GM18520 (cell line): ENCODE measurements around the gene ZNF543.
A peak's percentile ranks its signal among the peaks of the same experiment; 100 is the strongest.
"Not testable (repeated sequence)": the region's sequence is repeated elsewhere in the genome, so short reads cannot be mapped to it uniquely, and the experiment has no call there.

Source experiments
- ATAC-seq: cut with Tn5 transposase; IDR thresholded peaks from one replicate; pipeline ENCODE4 v1.9.1; 2021; ENCODE audit not compliant: unreplicated experiment

Gene ZNF543

GRCh38 chr19:57320180-57321084, at the start of gene ZNF543:
Gene ZNF543 (plus strand): TSS chr19:57320472. CDS start chr19:57320854, 382 bp downstream.
- peak; percentile 84 for ATAC-seq

GRCh38 chr19:57271280-57271679, 49.0 kb upstream of the ZNF543 start:
- no peak for ATAC-seq

- ATAC-seq, result no peak
These were observed 47.3 kb upstream of the ZNF543 start for GRCh38 chr19:57273014-57273413.

DNA sequence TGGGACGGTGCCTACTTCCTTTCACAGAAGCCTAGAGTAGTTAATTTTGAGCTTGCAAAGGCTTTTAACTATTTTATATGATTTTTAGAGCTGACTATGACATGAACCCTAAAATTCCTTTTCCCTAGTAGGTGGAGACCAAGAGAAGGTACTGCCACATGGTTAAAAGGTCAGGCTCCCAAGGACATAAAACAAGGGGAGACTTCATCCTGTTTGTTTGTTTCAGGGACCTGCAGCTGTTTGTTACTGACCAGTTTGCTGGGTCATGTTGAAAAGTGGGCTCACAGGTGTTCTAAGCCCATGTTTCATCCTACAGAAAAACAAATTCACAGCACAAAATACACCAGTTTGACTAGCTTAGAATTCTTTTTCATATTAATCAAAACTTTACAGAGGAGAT, 43.8 kb upstream of the ZNF543 start:
- no peak for ATAC-seq

DNA sequence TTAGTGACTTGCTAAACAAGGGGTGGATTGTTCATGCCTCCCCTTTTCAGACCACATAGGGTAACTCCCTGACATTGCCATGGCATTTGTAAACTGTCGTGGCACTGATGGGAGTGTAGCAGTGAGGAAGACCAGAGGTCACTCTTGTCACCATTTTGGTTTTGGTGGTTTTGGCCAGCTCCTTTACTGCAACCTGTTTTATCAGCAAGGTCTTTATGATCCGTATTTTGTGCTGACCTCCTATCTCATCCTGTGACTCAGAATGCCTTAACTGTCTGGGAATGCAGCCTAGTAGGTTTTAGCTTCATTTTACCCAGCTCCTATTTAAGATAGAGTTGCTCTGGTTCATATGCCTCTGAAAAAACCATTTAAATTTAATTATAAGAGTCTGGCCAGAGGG, 41.8 kb upstream of the ZNF543 start:
- ATAC-seq, result not testable (repeated sequence)

DNA sequence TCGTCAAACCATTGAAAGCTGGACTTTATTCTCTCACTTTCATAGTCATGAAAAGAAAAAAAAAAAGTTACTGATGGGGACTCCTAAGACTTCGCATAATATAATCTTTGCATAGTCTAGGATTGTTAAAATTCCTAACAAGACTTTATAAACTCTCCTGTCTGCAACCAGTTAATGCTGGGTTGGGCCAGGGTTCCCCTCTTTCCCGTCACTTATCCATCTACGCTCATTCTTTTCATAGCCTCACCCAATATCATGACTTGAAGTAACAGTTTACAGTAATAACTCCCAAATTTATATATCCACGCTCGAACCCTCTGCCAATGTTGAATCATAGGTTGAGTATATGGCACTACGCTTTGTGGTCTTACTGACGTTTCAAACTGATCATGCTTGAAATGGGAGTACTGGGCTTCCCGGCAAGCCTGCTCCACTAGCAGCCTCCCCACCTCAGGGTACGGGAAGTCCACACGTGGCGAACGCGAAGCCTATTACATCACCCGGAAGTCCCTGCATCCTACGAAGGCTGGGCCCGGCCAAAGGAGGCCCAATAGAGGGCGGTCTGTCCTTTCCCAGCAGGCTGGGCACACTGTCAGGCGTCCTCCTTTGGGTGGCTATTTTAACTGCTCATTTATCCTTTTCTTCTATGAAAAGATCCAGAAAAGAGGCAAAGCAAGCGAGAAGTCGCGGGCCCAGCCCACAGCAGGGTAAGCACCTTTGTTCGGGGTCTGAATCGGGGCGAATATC, 40.7 kb upstream of the ZNF543 start:
- ATAC-seq, result peak; percentile 54

- ATAC-seq, result peak; percentile 57
These were observed 39.9 kb upstream of the ZNF543 start, which contains the start of gene ZNF460 for GRCh38 chr19:57280165-57280961. Gene ZNF460 (plus strand): TSS chr19:57280485. CDS start chr19:57280807, 322 bp downstream.

GRCh38 chr19:57280962-57281400, 39.3 kb upstream of the ZNF543 start:
- no peak for ATAC-seq

DNA sequence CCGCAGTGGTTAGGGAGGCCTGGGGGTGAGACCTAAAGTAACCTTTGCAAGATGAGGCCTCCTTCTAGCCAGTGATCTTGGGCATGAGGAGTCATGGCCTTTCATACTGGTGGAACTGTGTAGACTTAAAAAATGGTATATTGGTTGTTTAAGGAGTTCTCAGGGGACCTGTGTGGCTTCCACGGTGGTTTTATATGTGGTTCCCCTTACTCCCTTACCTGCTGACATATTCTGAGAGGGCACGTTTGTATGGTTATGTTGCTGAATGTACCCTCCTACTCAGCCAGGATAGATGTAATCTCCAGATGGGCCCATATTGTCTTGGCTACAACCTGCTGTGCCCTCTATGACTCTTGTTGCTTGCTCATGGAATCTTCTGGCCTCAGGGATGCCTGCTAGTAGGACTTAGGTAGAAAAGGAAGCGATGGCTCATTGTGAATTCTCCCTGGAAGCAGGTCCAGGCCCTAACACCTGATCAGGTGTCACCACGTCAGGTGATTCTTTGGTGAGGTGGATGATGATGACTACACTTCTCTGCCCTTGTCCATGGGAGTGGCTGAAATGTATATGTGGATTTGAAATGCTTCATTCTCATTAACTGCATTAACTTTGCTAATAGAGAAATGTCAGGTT, 38.1 kb upstream of the ZNF543 start:
- ATAC-seq, result no peak

GRCh38 chr19:57288373-57288772, 31.9 kb upstream of the ZNF543 start:
- ATAC-seq, result no peak

DNA sequence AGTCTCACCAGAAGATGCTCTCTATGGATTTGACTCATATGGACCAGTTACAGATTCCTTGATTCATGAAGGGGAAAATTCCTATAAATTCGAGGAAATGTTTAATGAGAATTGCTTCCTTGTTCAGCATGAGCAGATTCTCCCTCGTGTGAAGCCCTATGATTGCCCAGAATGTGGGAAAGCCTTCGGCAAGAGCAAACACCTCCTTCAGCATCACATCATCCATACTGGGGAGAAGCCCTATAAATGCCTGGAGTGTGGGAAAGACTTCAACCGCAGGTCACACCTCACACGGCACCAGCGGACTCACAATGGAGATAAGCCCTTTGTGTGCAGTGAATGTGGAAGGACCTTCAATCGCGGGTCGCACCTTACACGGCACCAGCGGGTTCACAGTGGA, 29.3 kb upstream of the ZNF543 start:
- no peak for ATAC-seq

- no peak for ATAC-seq
These were observed 27.7 kb upstream of the ZNF543 start for GRCh38 chr19:57292547-57292946.

GRCh38 chr19:57293719-57294118, 26.6 kb upstream of the ZNF543 start:
- ATAC-seq, result no peak

- ATAC-seq, result no peak
These were observed 18.2 kb upstream of the ZNF543 start for GRCh38 chr19:57302020-57302465.

- no peak for ATAC-seq
These were observed 17.4 kb upstream of the ZNF543 start for GRCh38 chr19:57302727-57303401.

- no peak for ATAC-seq
These were observed 15.2 kb upstream of the ZNF543 start for GRCh38 chr19:57305056-57305455.

DNA sequence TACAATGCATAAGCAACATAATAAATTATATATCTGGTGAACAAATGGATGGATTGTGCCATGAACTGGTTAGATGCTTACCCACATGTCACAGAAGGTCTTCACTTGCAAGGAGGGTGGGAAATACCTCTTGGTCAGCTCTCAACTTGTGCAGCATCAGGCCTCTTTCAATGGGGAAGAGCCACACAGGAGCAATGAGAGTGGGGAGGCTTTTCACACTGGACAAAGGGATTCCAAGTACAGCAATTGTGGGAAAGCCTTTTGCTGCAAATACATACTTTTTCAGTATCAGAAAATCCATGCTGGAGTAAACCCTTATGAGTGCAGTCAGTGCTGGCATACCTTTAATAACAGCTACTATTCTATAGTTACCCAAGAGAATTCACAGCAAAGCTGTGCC, 11.8 kb upstream of the ZNF543 start:
- no peak for ATAC-seq

DNA sequence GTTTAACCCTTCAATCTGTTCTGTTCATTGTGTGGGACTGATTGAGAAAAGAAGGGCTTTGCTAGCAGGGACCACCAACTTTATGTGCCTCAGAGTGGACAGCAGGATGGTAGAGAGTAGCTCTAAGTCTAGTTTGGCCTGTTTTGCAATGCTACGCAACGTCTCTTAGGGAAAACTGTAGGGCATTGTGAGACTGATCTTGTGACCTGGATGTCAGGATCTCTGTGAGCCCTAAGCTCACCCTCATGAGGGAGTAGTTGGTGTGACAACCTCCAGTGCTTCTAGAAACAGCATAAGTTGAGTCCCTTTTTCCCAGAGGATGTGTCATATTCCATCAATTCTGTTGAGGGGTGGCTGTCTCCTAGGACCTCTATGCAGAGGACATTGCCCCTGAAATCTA, 9.5 kb upstream of the ZNF543 start:
- no peak for ATAC-seq

- no peak for ATAC-seq
These were observed 6.1 kb upstream of the ZNF543 start for GRCh38 chr19:57314146-57314545.

DNA sequence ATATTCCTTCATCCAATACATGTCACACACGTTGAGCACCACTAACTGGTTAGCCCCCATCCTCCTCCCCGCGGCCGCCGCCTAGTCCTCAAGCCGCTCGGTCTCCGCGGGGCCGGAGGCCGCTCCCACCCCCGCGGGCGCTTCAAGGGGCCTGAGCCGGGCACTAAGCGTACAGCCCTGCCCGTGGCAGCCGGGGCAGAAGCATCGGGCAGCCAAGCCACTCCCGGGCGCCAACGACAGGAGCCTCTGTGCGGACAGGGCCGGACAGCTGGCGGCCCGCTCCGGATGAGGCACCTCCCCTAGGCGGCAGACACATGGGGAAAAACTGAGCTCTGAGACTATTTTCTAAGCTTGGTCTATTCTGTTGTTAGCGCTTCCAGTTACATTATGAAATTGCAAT, 2.8 kb upstream of the ZNF543 start:
- no peak for ATAC-seq
